OCI-LY7 (cell line): ENCODE results near the gene GRAMD1B. TPM values are rescaled to one million over a fixed set of nuclear protein-coding genes. Genes with fewer than 3 reads are reported as not detected.

Experiments used
- BruUV-seq: library from RNA; stranded (reverse); fragments of 400-500 nt; replicated peaks from 2 replicates; lab custom pipeline; 2021; lab: Mats Ljungman, UMichigan
- CTCF ChIA-PET: fragments of 300-600 bp; sonication (Branson Sonifier 250); formaldehyde crosslinking; loops from one replicate; lab custom pipeline; 2022; ENCODE audit warnings: antibody characterized with exemption; ENCODE audit not compliant: unreplicated experiment; lab: Charles Lee
- POLR2A ChIA-PET: fragments of 300-600 bp; sonication (Branson Sonifier 250); formaldehyde crosslinking; loops from one replicate; lab custom pipeline; 2022; ENCODE audit warnings: antibody characterized with exemption; lab: Charles Lee
- DNase-seq: peaks from one replicate; pipeline ENCODE4 v3.0.0-alpha.2; 2015; ENCODE audit warnings: low spot score
- H2AFZ ChIP-seq: fragments of 200-600 bp; sonication (generic), shearing (Covaris generic); 2 replicates; pipeline ENCODE4 v1.6.1; 2014; ENCODE audit warnings: mild to moderate bottlenecking, antibody characterized with exemption, low read length, moderate library complexity
- H3K27ac ChIP-seq: fragments of 200-600 bp; sonication (generic); 2 replicates; pipeline ENCODE4 v1.5.1; 2014; ENCODE audit warnings: mixed run types, low read depth, mild to moderate bottlenecking, moderate library complexity, low read length, inconsistent platforms; ENCODE audit not compliant: poor library complexity, severe bottlenecking
- H3K36me3 ChIP-seq: fragments of 200-600 bp; sonication (generic); 2 replicates; pipeline ENCODE4 v1.6.1; 2014; ENCODE audit warnings: mild to moderate bottlenecking, antibody characterized with exemption, low read length, moderate library complexity, mixed read lengths; ENCODE audit not compliant: insufficient read depth
- H3K4me1 ChIP-seq: fragments of 200-600 bp; sonication (generic); 2 replicates; pipeline ENCODE4 v1.5.1; 2014; ENCODE audit warnings: mild to moderate bottlenecking, low read length; ENCODE audit not compliant: insufficient read depth, poor library complexity, severe bottlenecking
- H3K4me2 ChIP-seq: fragments of 200-600 bp; sonication (generic); 2 replicates; pipeline ENCODE4 v1.6.1; 2014; ENCODE audit warnings: mild to moderate bottlenecking, low read length
- H3K4me3 ChIP-seq: fragments of 200-600 bp; sonication (generic); 2 replicates; pipeline ENCODE4 v1.5.1; 2014; ENCODE audit warnings: mild to moderate bottlenecking, low read depth, low read length; ENCODE audit not compliant: poor library complexity, severe bottlenecking
- H3K79me2 ChIP-seq: fragments of 200-600 bp; sonication (generic); 2 replicates; pipeline ENCODE4 v1.6.1; 2016; ENCODE audit warnings: low read depth, mild to moderate bottlenecking, low read length, moderate library complexity, mixed read lengths; ENCODE audit not compliant: insufficient read depth
- H3K9me2 ChIP-seq: fragments of 200-600 bp; sonication (generic); 2 replicates; pipeline ENCODE4 v1.6.1; 2016; ENCODE audit warnings: mild to moderate bottlenecking, low read length, mixed read lengths; ENCODE audit not compliant: insufficient read depth
- H3K9me3 ChIP-seq: fragments of 200-600 bp; sonication (generic); 2 replicates; pipeline ENCODE4 v1.6.1; 2014; ENCODE audit warnings: mild to moderate bottlenecking, mixed run types, low read length, mixed read lengths
- H4K20me1 ChIP-seq: fragments of 200-600 bp; sonication (generic); 2 replicates; pipeline ENCODE4 v1.6.1; 2014; ENCODE audit warnings: mild to moderate bottlenecking, antibody characterized with exemption, low read length, moderate library complexity, mixed read lengths; ENCODE audit not compliant: insufficient read depth
- CTCF ChIP-seq: fragments of 200-600 bp; sonication (generic); conservative IDR thresholded peaks from 2 replicates; pipeline ENCODE4 v1.5.1; 2014; ENCODE audit warnings: mild to moderate bottlenecking, antibody characterized with exemption, low read length, moderate library complexity, mixed read lengths
- EZH2phosphoT487 ChIP-seq: fragments of 200-600 bp; sonication (generic); IDR thresholded peaks from 2 replicates; pipeline ENCODE4 v1.6.1; 2018; ENCODE audit warnings: low read depth, borderline replicate concordance, mild to moderate bottlenecking, mixed run types, antibody characterized with exemption, low read length, moderate library complexity, mixed read lengths
- intact Hi-C: fragments of 100-400 bp; cut with micrococcal nuclease; formaldehyde crosslinking; loops from one replicate; pipeline ENCODE4 v1.10.0; 2022; ENCODE audit not compliant: unreplicated experiment
- total RNA-seq, 2 experiments: library from RNA; depleted of rRNA in 1 of 2; stranded (reverse); fragments of >200 nt in 1 of 2; shearing (Covaris generic) in 1 of 2; gene quantifications; 2 replicates each; pipeline ENCODE4 v1.2.3, GENCODE V29; 2014 to 2022

Gene GRAMD1B
- total RNA-seq, 2 experiments from 2014 or later, result 0.16 TPM; not detected in 1

GRCh38 chr11:123421589-123421988 lies 8.5 kb upstream of the GRAMD1B start:
- Histone ChIP-seq H3K4me2 (no peak overlapping the region), H3K27ac (no peak overlapping the region), H4K20me1 (no peaks in the 10 kb centered on the region), H3K4me3 (no peak overlapping the region), H3K9me3 (no peaks in the 10 kb centered on the region), H3K36me3 (no peaks in the 10 kb centered on the region), H3K4me1 (no peaks in the 10 kb centered on the region), H2AFZ (no peak overlapping the region), H3K9me2 (no peaks in the 10 kb centered on the region), H3K79me2 (no peaks in the 10 kb centered on the region)
- ChIA-PET CTCF (no interaction called here), POLR2A (no interaction called here)
- BruUV-seq, result no TSS peak
- intact Hi-C loops, result no loop called here
- no peak for DNase-seq
- TF ChIP-seq EZH2phosphoT487 (no peak), CTCF (no peak)

GRCh38 chr11:123425367-123425766 lies 4.7 kb upstream of the GRAMD1B start:
- no peaks in the 10 kb centered on the region for H3K4me1 ChIP-seq
- CTCF ChIA-PET, result no interaction called here
- no peaks in the 10 kb centered on the region for H3K36me3 ChIP-seq
- no peak overlapping the region for H3K27ac ChIP-seq
- POLR2A ChIA-PET, result no interaction called here
- no peak for DNase-seq
- H3K4me2 ChIP-seq, result no peak overlapping the region
- H3K9me3 ChIP-seq, result no peaks in the 10 kb centered on the region
- no peak overlapping the region for H3K4me3 ChIP-seq
- no peaks in the 10 kb centered on the region for H3K9me2 ChIP-seq
- intact Hi-C loops, result no loop called here
- no peaks in the 10 kb centered on the region for H4K20me1 ChIP-seq
- TF ChIP-seq CTCF (no peak), EZH2phosphoT487 (no peak)
- no TSS peak for BruUV-seq
- no peaks in the 10 kb centered on the region for H3K79me2 ChIP-seq
- H2AFZ ChIP-seq, result no peak overlapping the region

GRCh38 chr11:123426789-123427188 lies 3.3 kb upstream of the GRAMD1B start:
- Histone ChIP-seq H2AFZ (no peak overlapping the region), H3K4me3 (no peak overlapping the region), H3K9me3 (no peaks in the 10 kb centered on the region), H3K79me2 (no peaks in the 10 kb centered on the region), H4K20me1 (no peaks in the 10 kb centered on the region), H3K36me3 (no peaks in the 10 kb centered on the region), H3K9me2 (no peaks in the 10 kb centered on the region), H3K4me1 (no peaks in the 10 kb centered on the region), H3K27ac (no peak overlapping the region), H3K4me2 (no peak overlapping the region)
- CTCF ChIA-PET, result no interaction called here
- no TSS peak for BruUV-seq
- TF ChIP-seq CTCF (no peak), EZH2phosphoT487 (no peak)
- intact Hi-C loops, result no loop called here
- POLR2A ChIA-PET, result no interaction called here
- no peak for DNase-seq
